SJSA1 (cell line): Measurements from ENCODE around the gene MAGEB17. TPM values are rescaled to one million over a fixed set of nuclear protein-coding genes. Genes with fewer than 3 reads are reported as not detected.

ENCODE experiments used
- DNase-seq, 2 experiments: peaks; one replicate each; pipeline ENCODE4 v3.0.0-alpha.2; 2015 to 2020; ENCODE audit warnings: low spot score in 2 of 2, low read depth in 1 of 2
- H3K27ac ChIP-seq: fragments of 250-450 bp; sonication (Bioruptor Pico); 2 replicates; pipeline ENCODE4 v1.5.1; 2020; ENCODE audit warnings: mild to moderate bottlenecking, moderate library complexity
- H3K27me3 ChIP-seq: fragments of 250-450 bp; sonication (Bioruptor Pico); replicated peaks from 2 replicates; pipeline ENCODE4 v1.5.1; 2020; ENCODE audit warnings: mild to moderate bottlenecking, moderate library complexity
- H3K36me3 ChIP-seq: fragments of 250-450 bp; sonication (Bioruptor Pico); 2 replicates; pipeline ENCODE4 v1.5.1; 2020; ENCODE audit warnings: mild to moderate bottlenecking
- H3K4me1 ChIP-seq: fragments of 250-450 bp; sonication (Bioruptor Pico); replicated peaks from 2 replicates; pipeline ENCODE4 v1.6.1; 2021; ENCODE audit warnings: mild to moderate bottlenecking
- H3K4me3 ChIP-seq: fragments of 250-450 bp; sonication (Bioruptor Pico); 2 replicates; pipeline ENCODE4 v1.5.1; 2020; ENCODE audit warnings: mild to moderate bottlenecking
- H3K9me3 ChIP-seq: fragments of 250-450 bp; sonication (Bioruptor Pico); replicated peaks from 2 replicates; pipeline ENCODE4 v1.5.1; 2020; ENCODE audit warnings: mild to moderate bottlenecking
- total RNA-seq: library from RNA; depleted of rRNA; stranded (reverse); fragments of >200 nt; shearing (Covaris generic); gene quantifications from 2 replicates; pipeline ENCODE4 v1.2.3, GENCODE V29; 2014; rRNA removed

MAGEB17 gene
- total RNA-seq, 1 experiment from 2014 or later, result 0.11 TPM

DNA sequence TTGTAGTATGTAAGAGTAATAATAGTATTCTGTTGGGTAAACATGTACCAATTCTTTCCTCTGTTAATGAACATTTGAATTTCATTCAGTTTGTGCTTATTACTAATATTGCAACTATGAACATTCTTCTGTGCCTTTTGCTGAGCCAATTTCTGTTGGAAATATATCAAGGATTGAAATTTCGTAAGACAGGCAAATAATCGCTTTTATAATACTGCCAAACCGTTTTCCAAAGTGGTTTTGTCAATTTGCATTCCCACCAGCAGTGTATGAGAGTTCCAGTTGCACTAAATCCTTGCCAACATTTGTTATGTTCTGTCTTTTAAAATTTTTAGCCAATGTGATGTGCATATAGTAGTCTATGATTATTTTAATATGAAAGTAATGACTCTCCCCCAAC is 38.6 kb downstream of the MAGEB17 start:
- no peak for DNase-seq
- Histone ChIP-seq H3K27me3 (no peaks in the 10 kb centered on the region), H3K4me1 (no peaks in the 10 kb centered on the region), H3K9me3 (no peaks in the 10 kb centered on the region), H3K36me3 (no peaks in the 10 kb centered on the region), H3K4me3 (no peak overlapping the region), H3K27ac (no peak overlapping the region)

DNA sequence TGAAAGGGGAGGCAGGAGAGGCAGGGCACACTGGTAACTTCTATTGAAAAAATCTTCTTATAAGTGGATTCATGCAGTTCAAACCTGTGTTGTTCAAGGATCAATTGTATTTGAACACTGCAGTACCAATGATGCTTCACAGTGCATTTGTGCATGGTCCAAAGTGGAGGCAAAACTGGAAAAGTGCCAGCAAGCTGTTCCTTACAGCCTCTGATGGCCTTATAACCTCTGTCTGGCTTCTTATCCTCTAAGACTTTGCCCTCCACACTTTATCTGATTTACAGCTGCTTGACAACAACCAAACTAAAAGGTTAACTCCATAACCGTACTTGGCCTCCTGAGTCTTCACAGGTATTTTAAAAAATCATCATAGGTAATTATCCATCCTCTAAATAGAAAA is 40.4 kb downstream of the MAGEB17 start:
- H3K9me3 ChIP-seq, result no peaks in the 10 kb centered on the region
- H3K27me3 ChIP-seq, result no peaks in the 10 kb centered on the region
- no peak overlapping the region for H3K4me3 ChIP-seq
- DNase-seq, result no peak
- no peak overlapping the region for H3K27ac ChIP-seq
- no peaks in the 10 kb centered on the region for H3K4me1 ChIP-seq
- H3K36me3 ChIP-seq, result no peaks in the 10 kb centered on the region

DNA sequence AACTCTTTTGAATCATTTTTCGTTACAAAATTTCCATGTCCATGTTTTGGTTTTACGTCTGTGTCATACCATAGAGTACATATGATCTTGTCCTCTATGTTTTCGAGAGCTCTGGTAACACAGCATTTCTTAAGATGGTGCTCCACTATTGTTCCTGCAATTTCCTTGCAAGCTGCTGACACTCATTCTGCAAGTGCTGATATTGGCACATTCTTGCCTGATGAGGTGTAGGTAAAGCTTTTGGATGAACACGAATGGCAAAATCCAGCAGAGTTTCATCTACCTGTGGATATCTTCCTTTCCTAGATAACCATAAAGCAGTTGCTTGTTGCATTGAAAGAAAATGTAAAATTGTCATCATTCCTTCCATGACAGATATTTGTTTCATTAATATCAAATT is 41.3 kb downstream of the MAGEB17 start:
- no peaks in the 10 kb centered on the region for H3K4me1 ChIP-seq
- H3K27ac ChIP-seq, result no peak overlapping the region

DNA sequence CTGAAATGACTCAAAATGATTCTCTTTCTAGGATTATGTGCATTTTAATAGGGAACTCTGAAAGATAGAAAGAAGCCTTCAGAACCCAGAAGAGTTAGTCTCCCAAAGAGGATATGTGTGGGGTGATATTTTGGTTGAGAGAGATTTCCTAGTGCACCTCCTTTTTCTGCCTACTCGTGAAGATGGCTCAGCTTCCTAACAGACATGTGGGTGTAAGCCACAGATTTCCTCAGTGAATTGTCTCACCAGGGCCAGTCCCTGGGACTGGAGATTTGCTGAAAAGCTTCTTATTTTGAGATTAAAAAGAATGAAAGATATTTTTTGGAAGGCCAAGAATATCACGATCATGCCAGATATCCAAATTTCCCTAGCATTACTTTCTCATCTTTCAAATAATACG is 42.8 kb downstream of the MAGEB17 start:
- Histone ChIP-seq H3K4me1 (no peaks in the 10 kb centered on the region), H3K9me3 (no peaks in the 10 kb centered on the region), H3K4me3 (no peak overlapping the region), H3K27ac (no peak overlapping the region), H3K36me3 (no peaks in the 10 kb centered on the region), H3K27me3 (no peaks in the 10 kb centered on the region)
- DNase-seq, result no peak

More for the DNA sequence above, 41.3 kb downstream of the MAGEB17 start:
- H3K36me3 ChIP-seq, result no peaks in the 10 kb centered on the region
- no peak overlapping the region for H3K4me3 ChIP-seq
- no peaks in the 10 kb centered on the region for H3K9me3 ChIP-seq
- H3K27me3 ChIP-seq, result no peaks in the 10 kb centered on the region
- DNase-seq, result no peak

- Histone ChIP-seq H3K27ac (no peak overlapping the region), H3K36me3 (no peaks in the 10 kb centered on the region), H3K4me1 (no peaks in the 10 kb centered on the region), H3K9me3 (no peaks in the 10 kb centered on the region), H3K4me3 (no peak overlapping the region), H3K27me3 (no peaks in the 10 kb centered on the region)
- no peak for DNase-seq
Observed at GRCh38 chrX:16212024-16212423, 44.7 kb downstream of the MAGEB17 start.

DNA sequence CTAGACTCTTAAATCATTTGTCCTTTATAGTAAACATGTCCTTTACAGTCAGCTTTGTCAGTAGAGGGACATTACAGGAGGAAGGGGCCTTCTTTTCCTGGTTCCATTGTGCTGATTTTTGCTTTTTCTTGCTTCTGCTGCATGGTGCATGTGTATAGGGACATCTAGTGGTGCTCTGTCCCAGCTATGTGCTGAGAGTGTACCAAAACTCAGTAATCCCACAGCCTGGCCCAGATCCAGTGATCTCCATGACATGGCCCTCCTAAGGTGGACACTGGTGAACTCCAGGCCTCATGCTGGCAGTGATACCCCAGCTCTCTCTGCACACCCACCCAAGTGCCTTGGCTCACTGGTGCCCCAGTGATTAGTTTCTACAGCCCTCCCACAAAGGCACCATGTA is 45.2 kb downstream of the MAGEB17 start:
- no peak for DNase-seq
- Histone ChIP-seq H3K27ac (no peak overlapping the region), H3K4me1 (no peaks in the 10 kb centered on the region), H3K9me3 (no peaks in the 10 kb centered on the region), H3K36me3 (no peaks in the 10 kb centered on the region), H3K4me3 (no peak overlapping the region), H3K27me3 (no peaks in the 10 kb centered on the region)

DNA sequence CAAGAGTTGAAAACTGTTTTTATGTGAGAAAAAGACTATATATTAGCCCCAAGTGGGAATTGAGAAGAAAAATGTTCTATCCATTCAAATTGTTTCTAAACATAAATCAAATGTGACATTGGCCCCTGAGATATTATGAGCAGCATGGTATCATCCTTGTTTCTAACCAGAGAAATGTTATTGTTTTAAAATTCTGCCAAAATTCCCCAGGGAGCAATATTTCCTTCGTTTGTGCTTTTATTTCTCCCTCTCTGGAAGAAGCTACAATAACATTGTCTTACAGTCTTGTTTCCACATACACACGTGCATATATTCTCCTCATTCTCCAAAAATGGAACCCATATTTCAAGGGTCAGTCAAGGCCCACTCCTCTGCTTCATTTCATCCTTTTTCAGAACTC is 46.7 kb downstream of the MAGEB17 start:
- Histone ChIP-seq H3K4me3 (no peak overlapping the region), H3K9me3 (no peaks in the 10 kb centered on the region), H3K27me3 (no peaks in the 10 kb centered on the region), H3K4me1 (no peaks in the 10 kb centered on the region), H3K27ac (no peak overlapping the region), H3K36me3 (no peaks in the 10 kb centered on the region)
- no peak for DNase-seq

DNA sequence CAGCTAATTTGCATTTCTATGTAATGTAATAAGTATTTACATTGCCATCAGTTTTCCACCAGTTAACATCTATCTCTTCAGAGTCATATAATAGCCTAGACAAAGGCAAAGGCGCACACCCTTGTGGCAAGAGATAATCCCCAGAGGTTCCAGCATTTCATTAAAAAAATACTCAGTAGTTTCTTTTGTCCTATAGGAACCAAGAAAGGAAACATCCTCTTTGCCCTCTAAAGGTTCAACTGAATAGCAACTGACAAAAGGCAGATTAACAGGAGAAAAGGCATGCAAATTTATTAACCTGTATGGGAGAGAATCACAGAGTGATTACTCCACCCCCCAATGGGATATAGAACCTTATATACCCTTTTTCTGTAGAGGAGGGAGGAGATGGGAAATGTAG is 48.4 kb downstream of the MAGEB17 start:
- Histone ChIP-seq H3K4me3 (no peak overlapping the region), H3K9me3 (no peaks in the 10 kb centered on the region), H3K4me1 (no peaks in the 10 kb centered on the region), H3K27me3 (no peaks in the 10 kb centered on the region), H3K36me3 (no peaks in the 10 kb centered on the region), H3K27ac (no peak overlapping the region)
- no peak for DNase-seq

Other genes with a start within 250 kb of the MAGEB17 start
- 0.47 TPM in 1 of 2 replicates, not detected in the other for gene GRPR, start 43.9 kb upstream of the MAGEB17 start, total RNA-seq